Stimulated activated CD8-positive, alpha-beta memory T cell treated with anti-CD3 and anti-CD28 coated beads, Interleukin-4, amount 100 ng/mL, for 4 hours (primary cell): Measurements from ENCODE around the gene SHROOM3.
"Not testable (repeated sequence)": the region's sequence is repeated elsewhere in the genome, so short reads cannot be mapped to it uniquely, and the experiment has no call there.

Experiments used
- DNase-seq, 2 donors: peaks; one replicate each; pipeline ENCODE4 v3.0.0-alpha.2; 2020; ENCODE audit warnings: low read depth in 2 of 2, low spot score in 1 of 2

The SHROOM3 gene

DNA sequence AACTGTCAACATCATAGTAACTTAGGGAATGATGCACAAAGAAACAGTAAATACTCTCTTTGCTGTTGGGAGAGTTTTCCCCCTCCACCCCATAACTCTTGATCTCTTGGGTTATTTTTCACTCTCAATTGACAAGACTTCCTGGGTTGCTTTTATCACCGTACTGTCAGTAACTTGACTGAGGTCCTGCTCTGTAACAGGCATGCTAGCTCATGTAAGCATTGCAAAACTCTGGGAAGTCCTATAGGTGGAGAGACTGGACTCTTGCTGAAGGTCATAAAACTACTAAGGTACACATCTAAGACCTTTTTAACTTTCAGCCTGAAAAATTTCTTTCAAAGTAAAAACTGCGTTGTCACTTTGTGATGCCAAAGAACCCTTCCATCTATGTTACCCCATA lies 10.9 kb downstream of the SHROOM3 start:
- DNase-seq = no peak

DNA sequence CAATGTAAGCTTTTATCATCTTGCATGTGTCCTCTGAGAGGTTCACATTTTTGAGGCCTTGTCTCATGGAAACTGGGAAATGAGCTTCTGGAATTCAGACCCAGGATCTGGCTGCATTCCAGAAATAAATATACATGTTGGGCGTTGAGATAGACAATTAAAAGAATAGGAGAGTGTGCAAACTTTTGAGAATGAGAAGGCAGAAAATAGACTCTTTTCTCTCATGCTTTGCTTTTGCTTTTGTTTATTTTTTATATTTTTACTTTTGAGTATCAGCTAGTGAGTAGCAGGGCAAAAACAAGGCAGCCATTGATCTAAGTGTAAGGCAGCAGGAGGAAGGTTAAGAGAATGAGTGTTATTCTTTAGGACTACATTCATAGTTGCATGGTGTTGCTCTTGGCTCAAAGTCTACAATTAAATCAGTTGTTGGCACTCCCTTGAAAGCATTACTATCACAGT lies 12.4 kb downstream of the SHROOM3 start:
- DNase-seq = no peak

DNA sequence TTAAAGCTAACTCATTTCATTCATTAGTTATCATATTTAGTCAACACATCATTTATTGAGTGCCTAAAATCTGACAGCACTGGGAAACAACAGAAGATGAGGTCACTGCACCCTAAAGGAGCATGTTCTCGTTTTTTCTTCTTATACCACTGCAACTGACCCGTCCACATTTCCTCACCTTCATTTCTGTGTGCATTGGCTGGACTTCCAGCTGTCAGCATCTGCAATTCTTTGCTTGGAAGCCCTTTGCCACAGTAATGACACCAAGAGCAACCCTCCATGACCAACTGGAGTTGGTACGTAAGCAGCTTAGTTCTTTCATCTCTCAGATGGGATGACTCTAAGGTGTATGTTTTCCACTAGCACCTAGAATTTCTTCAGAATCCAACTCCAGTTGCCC lies 13.2 kb downstream of the SHROOM3 start:
- no peak for DNase-seq

DNA sequence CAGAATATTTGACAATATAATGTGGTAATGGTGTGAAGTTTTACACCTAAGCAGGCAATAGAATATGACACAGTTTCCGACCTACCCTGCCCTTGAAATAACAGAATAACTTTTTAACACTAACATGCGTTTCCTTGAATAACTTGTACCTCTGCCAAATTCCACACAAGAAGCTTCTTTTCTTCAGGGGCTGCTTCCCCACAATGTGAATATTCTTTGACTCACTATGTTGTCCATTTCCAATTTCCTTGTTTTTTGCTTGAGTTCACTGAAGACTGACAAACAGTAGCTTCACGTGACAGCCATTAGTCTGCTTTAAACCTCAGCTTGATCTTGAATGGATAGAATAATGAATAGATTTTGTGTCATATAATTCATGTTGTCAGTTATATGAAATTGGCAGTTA lies 14.3 kb downstream of the SHROOM3 start:
- DNase-seq = no peak

DNA sequence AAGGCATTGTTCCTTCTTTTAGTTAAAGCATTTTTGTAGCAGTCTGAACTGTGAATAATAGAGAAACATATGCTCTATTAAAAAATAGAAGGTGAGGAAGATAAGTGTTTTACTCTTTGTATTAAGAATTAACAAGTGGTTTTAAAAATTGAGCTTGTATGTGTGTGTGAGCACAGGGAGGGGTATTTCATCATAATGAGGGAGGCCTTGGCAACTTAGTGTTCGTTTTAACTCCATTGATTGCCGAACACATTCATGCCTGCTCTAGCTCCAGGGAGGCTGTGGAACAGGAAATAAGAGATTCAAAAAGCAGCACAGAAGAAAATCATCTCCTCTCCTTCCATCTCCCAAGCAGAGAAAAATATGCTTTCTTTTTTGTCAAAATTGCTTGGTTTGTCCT lies 14.8 kb downstream of the SHROOM3 start:
- DNase-seq = no peak

DNA sequence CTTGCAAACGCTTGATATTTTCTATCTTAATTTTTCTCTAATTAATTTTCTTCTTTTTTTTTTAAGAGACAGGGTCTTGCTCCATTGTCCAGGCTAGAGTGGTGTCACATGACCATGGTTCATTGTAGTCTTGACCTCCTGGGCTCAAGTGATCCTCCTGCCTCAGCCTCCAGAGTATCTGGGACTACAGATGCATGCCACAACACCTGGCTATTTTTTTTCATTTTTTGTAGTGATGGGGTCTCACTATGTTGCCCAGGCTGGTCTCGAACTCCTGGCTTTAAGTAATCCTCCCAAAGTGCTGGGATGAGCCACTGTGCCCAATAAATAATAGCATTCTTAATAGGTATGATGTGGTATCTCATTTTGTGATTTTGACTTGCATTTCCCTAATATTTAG lies 18.2 kb downstream of the SHROOM3 start:
- no peak for DNase-seq

DNA sequence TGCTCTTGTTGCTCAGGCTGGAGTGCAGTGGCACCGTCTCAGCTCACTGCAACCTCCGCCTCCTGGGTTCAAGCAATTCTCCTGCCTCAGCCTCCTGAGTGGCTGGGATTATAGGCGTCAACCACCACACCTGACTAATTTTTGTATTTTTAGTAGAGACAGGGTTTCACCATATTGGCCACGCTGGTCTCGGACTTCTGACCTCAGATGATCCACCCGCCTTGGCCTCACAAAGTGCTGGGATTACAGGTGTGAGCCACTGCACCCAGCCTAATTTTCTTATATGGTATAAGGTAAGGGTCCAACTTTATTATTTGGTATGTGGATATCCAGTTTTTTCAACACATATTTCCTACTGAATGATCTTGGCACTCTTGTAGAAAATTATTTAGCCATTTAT lies 19.0 kb downstream of the SHROOM3 start:
- DNase-seq = not testable (repeated sequence)

DNA sequence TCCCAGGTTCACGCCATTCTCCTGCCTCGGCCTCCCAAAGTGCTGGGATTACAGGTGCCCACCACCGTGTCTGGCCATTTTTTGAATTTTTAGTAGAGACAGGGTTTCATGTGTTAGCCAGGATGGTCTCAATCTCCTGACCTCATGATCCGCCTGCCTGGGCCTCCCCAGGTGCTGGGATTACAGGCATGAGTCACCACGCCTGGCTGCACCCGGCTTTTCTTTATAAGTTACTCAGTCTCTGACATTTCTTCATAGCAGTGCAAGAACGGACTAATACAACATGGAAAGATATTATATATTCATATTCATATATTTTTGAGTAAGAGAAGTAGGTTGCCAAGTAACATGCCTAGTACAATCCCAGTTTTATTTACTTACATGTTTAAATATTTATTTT lies 22.9 kb downstream of the SHROOM3 start:
- DNase-seq = no peak

DNA sequence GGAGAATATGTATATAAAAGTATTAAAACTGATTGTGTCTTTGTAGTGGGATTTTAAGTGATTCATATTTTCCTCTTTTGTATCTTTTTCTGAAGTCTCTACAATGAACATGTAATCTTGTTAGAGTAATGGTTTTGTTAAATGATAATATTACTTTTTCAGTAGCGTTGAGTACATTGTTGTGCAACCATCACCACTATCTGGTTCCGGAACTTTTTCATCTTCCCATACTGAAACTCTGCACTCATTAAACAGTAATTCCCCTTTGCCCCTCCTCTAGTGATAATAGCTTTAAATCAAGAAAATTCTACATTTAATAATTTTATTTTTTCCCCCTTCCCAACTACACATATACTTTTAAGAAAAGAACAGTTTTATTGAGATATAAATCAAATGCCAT lies 23.3 kb downstream of the SHROOM3 start:
- no peak for DNase-seq

DNA sequence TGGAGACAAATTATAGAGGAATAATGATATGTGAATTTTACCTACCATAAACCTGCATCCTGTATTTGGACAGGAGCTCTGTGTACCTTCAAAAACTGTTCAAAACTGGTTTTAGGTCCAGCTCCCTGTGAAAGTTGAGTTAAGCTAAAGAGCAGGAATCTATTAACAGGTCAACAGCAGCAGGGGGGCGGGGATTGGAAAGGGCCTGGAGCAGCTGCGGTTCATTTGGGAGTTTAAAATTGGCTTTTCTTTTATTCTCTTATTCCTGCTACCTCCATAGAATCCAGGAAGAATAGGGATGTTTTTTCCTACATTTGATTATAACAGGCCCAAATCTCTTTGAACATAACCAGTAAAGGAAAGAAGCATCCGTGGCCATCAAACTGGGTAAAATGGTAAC lies 23.8 kb downstream of the SHROOM3 start:
- no peak for DNase-seq

DNA sequence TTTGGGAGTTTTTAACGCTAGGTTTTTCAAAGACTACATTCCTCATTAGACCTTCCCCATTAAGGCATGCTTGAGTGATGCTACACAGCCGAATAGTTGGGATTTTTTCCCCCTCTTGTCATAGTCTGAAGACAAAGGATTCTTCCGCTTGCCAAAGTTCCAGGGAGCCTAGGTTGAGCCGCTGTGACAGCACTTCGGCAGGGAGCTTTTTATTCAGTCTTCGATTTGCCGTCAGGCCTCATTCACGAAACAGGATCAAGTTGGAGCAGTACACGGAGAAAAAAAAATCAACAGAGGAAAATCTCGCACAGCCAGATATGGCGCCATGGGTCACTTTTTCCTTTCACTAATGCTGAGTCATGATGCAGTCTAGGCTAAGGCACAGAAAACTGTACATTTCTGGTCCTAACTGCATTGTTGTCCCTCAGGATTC lies 24.3 kb downstream of the SHROOM3 start:
- DNase-seq = no peak

DNA sequence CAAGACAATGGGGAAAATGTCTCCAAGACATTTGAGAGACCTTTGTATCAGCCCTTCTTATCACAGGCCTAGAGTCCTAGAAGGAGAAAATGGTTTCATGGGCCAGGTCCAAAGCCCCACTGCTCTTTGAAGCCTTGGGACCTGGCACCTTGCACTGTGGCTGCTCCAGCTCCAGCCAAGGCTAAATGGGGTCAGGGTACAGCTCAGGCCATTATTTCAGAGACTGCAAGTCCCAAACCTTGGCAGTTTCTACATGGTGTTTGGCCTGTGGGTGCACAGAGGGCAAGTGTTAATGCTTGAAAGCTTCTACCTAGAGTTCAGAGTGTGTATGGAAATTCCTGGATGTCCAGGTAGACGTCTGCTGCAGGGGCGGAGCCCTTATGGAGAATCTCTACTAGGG lies 28.5 kb downstream of the SHROOM3 start:
- DNase-seq = no peak

DNA sequence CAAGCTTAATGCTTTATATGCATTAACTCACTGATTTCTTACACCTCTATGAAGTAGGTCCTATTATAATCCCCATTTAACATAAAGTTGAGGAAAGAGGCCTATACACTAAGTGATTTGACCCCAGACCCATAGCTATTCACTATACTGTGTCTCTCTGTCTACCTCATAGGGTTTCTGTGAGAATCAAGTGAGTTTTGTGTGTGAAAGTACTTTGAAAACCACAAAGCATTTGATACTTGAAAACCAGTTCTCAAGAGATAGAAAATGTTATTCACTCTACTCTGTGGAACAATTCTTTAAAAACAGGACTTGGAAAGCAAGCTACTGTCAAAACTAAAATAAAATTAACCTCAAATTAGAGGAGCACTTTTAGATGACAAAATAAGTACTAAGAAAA lies 35.0 kb downstream of the SHROOM3 start:
- DNase-seq = no peak

DNA sequence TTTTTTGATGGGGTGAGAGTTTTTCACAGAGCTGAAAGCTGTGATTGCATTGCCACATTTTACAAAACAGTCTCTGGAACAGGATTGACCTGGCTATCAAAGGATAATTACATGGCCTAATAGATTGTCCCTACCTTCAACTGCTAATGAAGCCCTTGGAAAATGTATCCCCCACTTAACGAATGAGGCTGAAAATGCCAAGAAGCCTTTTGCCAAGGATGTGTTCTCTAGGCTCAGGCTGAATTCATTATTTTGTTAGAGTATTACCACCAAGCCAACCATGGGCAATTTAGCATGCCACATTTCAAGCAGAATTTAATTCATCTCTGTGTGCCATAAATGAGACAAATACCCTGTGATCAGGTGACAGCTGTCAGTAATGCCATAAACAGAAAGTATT lies 35.5 kb downstream of the SHROOM3 start:
- DNase-seq = no peak

DNA sequence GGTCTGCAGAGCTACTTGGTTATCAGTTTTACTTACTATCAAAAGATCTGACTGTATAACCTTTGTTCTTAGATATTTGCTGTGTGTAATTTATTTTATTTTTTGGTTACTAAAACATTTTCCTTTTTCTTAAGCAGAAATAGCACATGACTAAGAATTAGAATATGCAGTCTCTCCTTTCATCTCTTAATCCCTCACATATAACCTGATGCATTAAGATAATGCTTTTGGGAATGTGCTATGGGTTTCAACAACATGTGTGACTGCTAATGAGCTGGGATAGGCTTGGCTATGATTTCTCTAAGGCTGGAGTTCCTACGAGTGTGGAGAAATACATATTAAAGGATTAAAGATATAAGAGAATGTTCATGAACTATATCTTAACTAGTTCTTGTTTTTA lies 41.5 kb downstream of the SHROOM3 start:
- DNase-seq = no peak

DNA sequence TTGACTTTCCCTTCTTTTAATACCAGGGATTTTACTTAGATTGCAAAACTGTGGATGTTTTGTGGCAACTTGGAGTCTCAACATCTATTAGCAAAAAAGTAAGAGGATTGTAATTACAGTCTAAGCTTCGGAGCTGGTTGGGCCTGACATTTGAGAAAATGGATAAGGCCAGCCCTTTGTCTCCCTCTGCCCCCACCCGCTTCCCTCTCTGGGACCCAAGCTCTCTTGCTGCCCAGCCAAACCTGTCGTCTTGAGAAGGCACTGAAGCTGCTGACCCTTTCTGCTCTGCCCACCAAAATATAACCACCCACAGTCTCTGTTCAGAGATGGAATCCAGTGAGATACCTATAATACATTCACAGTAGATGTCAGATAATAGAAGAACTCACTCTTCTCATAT lies 49.6 kb downstream of the SHROOM3 start:
- no peak for DNase-seq

DNA sequence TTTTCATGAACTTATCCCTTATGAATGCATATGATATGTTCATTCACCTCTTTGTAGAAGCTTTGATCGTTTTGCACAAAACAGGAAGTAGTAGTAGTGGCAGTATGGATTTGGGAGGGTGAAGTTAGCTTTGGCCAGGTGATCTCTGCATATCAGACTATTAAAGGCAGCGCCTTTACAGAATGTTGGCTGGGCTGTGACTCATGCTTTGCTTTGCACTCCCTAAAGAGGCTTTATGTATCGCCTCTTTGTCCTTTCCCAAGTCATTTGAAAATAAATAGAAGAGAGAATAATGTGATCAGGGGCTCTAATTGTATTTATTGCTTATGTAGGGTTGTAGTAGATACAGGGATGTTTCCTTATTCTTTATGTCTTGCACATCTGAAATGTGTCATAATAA lies 50.4 kb downstream of the SHROOM3 start:
- no peak for DNase-seq

DNA sequence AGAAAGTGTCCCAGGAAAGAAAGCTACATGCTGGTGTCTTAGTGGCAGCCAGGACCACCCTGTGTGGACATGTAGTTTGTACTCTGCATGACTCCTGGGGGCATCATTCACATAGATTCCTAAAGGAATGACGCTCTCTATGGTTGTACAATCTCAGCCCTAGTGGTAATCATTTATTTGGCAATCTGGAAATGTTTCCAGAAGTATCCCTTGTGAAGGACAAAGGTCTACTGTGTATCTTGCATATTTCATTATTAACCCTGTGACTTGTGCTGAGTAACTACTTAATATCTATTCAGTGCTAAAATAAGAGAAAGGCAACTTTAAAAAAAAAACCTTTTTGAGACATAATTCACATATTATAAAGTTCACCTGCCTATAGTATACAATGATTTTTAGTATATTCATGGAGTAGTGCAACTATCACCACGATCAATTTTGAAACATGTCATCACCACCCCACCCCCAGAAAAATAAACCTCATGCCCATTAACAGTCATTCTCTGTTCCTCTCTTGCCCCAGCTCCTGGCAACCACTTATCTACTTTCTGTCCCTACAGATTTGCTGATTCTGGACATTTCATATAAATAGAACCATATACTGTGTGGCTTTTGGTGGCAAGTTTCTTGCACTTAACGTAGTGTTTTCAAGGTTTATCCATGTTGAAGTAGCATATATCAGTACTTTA lies 51.7 kb downstream of the SHROOM3 start:
- DNase-seq = no peak

DNA sequence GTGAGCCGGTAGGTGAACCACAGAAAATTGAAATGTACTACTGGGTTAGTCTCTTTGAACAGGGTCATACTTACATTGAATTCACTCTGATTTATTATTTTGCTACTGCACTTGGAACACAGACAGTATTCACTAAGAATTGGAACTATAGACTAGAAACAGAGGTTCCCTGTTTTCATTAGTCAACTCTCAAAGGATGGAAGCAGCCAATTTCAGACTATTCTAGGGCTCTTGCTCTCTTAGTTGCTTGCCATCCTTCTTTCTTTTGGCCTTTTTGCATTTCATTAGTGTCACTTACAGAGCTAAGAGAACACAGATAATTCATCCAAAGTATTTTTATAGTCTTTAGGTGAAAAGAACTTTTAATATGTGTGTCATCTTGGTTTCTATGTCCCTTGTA lies 52.6 kb downstream of the SHROOM3 start:
- no peak for DNase-seq

DNA sequence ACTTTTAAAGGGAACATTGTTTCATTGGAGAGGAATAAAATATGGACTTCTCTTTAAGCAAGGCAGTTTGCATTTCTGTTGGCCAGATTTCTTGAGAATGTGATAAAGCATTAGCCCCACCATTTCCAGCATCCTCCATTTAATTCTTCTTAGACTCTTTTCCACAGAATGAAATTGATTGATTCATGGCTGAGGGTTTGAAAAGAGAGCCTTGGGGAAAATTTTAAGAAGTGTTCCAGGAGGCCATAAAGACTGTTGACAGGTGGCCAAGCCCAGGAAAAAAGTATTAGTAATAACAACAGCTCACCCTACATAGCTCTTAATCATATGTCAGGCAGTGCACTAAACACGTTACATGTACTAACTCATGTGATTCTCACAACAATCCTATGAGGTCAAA lies 53.4 kb downstream of the SHROOM3 start:
- DNase-seq = no peak

DNA sequence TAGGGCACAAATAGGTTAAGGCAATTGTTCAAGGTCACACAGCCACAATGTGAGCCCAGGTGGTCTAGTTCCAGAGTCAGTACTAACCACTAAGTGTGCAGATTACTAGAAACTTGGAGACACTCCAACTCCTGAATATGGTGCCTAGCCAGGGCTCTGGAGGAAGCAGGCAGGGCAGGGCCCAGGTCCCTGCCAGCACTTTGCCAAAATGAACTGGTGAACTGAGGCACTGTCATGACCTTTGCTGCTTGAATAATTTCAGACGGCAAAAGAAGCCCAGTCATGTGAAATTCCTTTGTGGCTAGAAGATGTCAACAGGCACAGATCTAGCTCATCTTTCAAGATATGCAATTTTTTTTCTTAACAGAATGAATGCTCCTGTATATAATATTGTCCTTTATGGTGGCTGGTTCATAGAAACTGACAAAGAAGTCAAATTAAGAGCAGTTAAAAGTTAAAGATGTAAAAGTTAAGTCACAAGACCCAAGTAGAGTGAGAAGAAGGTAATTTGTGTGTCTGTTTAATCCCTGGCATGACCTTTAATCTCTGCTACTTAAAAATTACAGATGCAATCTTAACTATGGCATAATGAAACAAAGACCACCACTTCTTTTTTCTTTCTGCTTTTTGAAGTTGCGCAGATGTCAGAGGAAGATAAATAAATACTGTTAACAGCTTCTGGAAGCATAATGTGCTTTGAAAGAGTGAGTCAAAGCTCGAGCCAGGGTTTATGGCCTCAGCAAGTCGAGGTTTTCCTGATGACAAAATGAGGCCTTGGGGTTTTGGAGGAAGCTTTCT lies 54.1 kb downstream of the SHROOM3 start:
- no peak for DNase-seq

DNA sequence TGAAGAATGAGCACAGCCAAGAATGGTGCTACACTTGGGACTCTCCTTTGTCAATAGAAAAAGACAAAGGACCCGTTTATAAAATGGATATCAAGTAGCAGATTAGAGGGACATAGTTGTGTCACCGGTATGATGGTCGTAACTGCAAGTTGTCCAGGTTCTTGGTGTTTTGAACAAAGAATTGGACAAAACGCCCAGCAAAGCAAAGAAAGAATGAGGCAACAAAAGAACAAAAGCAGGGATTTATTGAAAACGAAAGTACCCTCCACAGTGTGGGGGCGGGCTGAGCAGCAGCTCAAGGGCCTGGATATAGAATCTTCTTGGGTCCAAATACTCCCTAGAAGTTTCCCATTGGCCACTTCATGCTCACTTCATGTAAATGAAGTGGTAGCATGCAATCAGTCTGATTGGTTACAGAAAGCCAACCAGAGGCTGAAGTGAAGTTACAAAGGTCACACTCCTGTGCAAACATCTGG lies 54.7 kb downstream of the SHROOM3 start:
- DNase-seq = no peak

DNA sequence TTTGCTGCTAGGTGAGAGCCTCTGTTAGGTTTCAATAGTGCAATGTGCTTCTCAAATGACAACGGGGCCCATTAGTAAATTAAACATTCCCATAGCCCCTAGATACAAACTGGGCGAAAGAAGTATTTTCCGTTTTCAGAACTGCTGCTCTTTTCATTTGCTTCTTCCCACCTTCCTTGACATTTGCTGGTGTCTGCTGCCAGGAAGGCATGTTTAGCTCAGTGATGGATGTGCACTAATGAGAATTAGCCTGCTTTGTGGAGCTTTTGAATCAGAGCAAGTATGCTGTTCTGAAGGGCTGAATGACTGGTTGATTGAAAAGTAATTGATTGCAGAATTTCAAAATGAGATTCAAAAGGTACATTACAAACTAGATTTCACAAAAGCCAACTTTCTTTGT lies 57.0 kb downstream of the SHROOM3 start:
- no peak for DNase-seq
